Stimulated activated CD8-positive, alpha-beta memory T cell treated with anti-CD3 and anti-CD28 coated beads, Interleukin-2, amount 100 ng/mL, for 48 hours (primary cell): ENCODE data around the gene CPSF4L.
A peak's percentile ranks its signal among the peaks of the same experiment; 100 is the strongest.
"Not testable (repeated sequence)": the region's sequence is repeated elsewhere in the genome, so short reads cannot be mapped to it uniquely, and the experiment has no call there.

Experiments
- DNase-seq, 2 donors: peaks; one replicate each; pipeline ENCODE4 v3.0.0-alpha.2; 2020; ENCODE audit warnings: low read depth in 2 of 2

CPSF4L gene

GRCh38 chr17:73268582-73269328 lies 7.1 kb upstream of the CPSF4L start:
- no peak for DNase-seq

DNA sequence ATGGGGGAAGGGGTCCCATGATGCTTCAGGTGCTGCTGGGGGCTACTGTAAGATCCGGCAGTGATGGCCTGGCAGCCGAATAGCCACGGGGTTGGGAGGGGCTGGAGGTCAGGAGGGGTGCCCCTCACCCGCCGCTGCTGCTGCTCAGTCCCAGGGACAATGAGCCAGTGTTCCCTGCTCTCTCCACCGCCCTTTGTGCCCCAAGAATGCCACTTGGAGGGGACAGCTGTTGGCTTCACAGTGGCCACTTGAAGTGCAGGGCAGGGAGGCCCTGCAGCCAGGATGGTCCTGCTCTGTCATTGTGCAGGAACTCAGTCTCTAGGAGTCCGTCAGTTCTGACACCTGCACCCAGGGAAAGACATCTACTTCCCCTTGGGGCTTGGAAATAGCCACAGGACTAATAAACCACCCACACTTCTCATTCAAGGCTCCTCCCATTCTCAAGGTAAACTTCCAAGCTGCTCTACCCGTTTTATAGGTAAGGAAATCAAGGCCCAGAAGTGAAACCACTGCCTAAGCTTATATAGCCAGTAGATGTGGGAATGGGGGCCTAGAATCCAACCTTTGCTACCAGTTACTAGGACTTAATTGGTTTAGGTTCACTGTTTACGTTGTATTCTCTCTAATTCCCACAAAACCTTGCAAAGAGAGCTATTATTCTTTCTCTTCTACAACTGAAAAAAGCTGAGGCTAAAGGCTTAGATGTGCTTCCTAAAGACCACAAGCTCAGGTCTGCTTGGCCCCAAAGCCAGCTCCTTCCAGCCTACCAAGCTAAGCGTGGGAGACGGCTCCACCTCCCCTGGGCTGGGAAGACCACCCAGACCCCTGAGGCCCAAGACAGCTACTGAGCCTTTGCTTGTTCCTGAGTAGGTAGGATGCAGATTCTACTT lies 6.2 kb upstream of the CPSF4L start:
- DNase-seq, result no peak

GRCh38 chr17:73266796-73267195 lies 5.1 kb upstream of the CPSF4L start:
- no peak for DNase-seq

DNA sequence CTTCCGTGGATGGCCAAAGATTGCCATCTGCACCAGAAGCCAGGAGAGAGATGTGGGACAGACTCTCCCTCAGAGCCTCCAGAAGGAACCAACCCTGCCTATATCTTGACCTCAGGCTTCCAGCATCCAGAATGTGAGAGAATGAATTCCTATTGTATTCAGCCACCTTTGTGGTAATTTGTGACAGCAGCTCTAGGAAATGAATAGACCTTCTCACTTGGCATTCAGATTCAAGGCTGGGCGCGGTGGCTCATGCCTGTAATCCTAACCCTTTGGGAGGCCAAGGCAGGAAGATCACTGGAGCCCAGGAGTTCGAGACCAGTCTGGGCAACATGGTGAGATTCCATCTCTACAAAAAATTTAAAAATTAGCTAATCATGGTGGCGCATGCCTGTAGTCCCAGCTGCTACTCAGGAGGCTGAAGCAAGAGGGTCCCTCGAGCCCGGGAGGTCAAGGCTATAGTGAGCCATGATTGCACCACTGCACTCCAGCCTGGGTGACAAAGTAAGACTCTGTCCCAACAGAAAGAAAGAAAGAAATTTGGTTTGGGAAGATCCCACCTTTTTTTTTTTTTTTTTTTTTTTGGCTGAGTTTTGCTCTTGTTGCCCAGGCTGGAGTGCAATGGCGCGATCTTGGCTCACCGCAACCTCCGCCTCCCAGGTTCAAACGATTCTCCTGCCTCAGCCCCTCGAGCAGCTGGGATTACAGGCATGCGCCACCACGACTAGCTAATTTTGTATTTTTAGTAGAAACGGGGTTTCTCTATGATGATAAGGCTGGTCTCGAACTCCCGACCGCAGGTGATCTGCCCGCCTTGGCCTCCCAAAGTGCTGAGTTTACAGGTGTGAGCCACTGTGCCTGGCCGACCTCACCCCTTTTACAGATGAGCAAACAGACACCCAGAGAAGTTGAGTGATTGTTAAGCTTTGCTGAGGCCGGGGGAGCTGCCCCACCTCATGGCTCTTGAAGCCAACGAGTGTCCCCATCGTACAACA lies 4.3 kb upstream of the CPSF4L start:
- DNase-seq, result no peak

DNA sequence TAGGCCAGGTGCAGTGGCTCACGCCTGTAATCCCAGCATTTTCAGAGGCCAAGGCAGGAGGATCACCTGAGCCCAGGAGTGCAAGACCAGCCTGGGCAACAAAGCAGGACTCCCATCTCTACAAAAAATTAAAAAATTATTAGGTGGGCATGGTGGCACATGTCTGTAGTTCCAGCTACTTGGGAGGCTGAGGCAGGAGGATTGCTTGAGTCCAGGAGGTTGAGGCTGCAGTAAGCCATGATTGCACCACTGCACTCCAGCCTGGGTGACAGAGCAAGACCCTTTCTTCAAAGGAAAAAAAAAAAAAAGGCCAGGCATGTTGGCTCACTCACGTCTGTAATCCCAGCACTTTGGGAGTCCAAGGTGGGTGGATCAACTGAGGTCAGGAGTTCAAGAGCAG lies 2.8 kb upstream of the CPSF4L start:
- not testable (repeated sequence) for DNase-seq

- no peak for DNase-seq
These were observed 1.3 kb upstream of the CPSF4L start for GRCh38 chr17:73262676-73263642.

DNA sequence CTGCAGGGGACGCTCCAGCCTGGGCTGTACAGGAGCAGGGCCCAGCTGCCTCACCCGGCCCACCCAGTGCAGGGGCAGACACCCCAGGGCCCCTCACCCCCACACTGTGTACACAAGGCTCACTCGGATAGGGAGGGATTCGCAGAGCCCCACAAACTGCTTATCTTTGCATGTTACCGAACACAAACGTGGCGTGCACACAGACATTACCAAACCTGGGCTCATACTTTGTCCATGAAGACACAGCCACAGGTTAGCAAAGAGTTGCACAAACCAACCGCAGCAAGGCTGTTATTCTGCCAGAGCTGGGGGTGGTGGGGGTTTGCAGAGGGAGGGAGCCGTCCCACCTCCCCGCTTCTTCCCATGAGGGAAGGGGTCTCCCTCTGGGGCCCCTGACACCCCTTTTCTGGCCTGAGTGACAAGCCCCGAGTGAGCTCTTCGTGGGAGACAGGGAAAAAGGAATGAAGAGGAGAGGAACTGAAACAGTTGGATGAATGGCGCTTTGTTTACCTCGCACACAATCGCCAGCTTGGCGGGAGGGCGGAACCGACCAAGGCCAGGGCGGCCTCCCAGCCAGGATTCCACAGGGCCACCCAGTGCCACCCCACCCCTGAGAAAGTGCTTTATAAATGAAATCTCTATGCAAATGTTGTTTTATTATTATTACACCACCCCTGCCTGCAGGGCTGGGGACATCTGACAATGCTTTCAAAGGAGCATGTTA lies 434 bp upstream of the CPSF4L start:
- no peak for DNase-seq

- DNase-seq, result no peak
These were observed 4.2 kb downstream of the CPSF4L start for GRCh38 chr17:73257516-73257915.

- DNase-seq, result no peak
These were observed 5.5 kb downstream of the CPSF4L start for GRCh38 chr17:73256220-73256619.

GRCh38 chr17:73255671-73256181 lies 6.0 kb downstream of the CPSF4L start:
- DNase-seq, result peak; percentile 30 to 39

DNA sequence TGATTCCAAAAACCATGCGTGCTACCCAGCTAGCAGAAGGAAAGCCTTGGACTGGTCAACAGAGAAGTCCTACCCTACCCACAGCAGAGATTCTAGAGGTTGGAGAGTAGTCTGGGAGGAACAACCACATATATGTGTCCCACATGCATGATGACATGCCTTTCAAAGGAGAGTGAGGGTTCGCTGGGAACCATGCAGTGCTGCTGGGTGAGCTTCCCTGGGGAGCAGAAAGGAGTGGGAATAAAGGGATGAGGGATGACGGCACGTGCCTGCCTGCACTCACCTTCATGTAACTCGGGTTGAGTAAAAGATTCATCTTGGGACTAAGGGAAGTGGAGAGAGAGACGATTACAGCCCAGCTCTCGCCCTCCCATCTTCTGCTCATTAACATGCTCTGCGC lies 9.8 kb downstream of the CPSF4L start:
- DNase-seq, result no peak

DNA sequence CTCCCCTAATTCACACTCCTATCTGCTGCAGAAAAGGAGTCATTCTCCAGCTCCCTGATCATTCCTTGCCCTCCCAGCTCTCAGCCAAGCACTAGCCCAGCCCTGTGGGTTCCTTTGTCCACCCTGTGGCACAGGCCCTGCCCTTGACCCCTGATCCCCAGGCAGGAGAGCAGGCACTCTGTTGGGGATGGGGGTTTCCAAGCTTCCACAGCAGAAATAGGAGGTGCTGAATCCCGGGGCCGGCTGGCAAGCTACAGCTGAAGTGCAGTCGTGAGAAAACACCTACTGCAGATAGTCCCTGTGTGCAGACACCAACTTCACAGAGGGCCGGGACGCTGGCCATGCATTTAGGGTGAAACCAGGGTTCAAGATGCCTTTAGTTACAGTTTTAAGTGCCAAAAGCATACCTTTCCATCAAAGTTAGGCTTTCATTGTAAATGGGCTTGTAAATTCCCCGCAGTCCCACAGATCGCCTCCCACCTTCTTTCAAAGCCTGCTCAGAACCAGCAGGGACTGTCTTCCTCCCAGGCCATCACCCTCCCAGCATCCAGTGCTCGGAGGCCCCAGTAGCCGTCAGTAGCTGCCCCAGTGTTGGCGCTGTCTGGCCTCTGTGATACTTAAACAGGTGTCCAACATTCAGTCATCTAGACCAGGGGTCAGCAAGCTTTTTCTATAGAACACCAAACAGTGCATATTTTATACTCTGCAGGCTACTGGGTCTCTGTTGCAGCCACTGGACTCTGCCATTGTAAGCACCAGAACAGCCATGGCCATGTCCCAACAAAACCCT lies 10.6 kb downstream of the CPSF4L start:
- DNase-seq, result no peak

DNA sequence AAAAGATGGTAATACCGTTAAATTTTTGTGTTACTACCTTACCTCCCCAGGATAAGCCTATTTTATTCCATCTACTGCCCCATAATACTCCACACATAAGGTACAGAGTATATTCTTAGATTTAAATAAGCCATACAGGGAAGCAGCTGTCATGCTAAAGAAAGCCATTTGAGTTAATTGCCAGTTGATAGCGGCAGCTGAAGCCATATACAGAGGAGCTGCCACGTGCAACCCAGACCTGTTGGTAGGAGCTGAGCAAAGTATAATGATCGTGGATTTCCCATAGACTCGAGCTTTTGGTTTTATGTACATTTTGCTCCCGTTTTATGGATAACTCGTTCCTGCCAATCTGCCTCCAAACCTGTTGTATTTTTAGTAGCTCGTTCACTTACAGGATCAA lies 12.0 kb downstream of the CPSF4L start:
- no peak for DNase-seq

DNA sequence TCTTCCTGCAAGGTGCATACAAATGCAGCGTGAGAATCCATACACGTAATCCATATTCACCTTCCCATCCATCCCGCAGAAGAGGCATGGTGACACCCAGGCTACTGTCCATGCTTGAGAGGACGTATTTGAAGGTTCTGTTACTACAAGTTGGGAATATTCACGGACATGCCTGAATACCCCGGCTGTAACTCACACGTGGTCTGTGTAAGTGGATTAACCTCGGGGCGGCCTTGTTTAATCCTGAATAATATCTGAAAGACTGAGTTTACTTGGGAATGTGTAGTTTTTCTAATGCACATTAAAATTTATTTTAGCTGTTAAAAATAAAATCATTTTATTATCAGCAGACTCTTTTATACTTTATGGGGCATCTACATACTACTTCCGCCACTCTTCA lies 13.1 kb downstream of the CPSF4L start:
- DNase-seq, result no peak

GRCh38 chr17:73247726-73248125 lies 14.0 kb downstream of the CPSF4L start:
- no peak for DNase-seq

GRCh38 chr17:73240561-73240960 lies 21.1 kb downstream of the CPSF4L start:
- no peak for DNase-seq

DNA sequence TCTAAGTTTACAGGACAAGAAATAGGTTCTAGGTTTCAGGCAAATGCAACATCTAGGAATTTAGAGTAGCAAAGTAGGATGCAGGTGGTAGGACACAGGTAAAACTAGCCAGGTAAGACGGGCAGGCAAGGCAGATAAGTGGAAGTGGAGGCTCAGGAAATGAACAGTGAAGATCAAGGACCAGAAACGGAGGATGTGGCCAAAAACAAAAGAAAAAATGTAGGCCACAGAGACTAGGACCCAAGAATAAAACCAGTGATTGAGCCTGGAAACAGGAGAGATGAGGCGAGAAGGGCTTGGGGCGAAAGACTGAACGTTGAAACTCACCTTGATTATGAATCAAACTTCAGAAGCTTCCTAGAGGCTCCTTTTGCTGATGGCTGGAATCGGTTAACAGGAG lies 24.0 kb downstream of the CPSF4L start:
- DNase-seq, result no peak

DNA sequence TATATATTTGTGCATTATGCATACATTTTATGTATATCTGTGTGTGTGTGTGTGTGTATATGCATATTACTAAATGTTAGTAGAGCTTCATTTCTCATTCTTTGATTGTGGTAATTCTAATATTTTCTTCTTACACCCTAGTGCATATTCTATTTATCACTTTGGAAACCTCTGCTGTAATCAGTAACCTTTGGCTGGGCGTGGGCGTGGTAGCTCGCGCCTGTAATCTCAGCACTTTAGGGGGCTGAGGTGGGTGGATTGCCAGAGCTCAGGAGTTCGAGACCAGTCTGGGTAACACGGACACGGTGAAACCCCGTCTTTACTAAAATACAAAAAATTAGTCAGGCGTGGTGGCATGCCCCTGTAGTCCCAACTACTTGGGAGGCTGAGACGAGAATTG lies 26.9 kb downstream of the CPSF4L start:
- DNase-seq, result no peak
